SW 1271 (cell line): ENCODE results near the gene SMIM3.
A peak's percentile ranks its signal among the peaks of the same experiment; 100 is the strongest.
"Not testable (repeated sequence)": the region's sequence is repeated elsewhere in the genome, so short reads cannot be mapped to it uniquely, and the experiment has no call there.

Source experiments
- DNase-seq, 2 experiments: peaks; one replicate each; lab custom pipeline; 2025; lab: John Stamatoyannopoulos, UW

Gene SMIM3, protein sequence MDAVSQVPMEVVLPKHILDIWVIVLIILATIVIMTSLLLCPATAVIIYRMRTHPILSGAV

DNA sequence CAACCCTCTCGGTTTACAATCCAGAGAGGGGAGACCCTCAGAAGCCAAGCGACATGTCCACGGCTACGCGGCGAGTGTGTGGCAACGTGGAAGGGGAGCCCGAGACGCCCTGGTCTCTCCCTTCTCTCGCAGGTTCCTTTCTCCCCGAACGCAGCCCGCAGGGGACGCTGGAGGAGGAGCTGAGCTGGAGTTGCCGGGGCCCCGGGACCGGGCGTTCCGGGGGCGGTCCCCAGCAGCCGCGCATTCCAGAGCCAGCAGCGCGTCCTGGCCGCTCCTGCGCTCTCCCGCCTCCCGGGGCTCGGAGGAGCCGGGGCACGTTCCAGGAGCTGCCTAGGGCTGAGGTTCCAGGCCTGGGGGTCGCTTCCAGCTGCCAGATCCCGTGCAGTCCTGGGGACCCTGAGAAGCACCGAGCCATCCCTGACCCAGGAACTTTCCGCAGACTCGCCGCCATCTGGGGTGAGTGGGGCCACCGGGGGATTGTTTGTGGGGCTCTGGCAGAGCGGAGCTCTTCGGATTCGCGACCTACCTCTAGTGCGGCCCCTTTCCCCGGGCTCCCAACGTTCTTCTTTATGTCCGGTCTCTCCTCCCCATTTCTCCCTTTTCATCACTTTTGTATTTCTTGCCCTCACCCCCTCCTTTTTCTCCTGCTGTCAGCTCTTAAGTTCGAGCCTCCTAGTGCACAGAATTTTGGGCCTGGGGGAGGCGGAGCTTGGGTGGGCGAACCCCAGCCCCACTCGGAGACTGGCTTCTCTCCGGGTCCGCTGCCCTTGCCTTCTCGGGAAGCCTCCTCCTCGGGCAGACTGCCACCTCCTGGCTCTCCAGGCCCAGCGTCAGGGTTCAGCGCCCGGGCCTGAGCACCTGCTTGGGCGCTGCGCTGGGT is at the start of gene SMIM3:
Gene SMIM3 (plus strand): TSS at position 241 of the 880 bp plus-strand sequence. CDS start 16,684 bp downstream, outside the sequence.
- peak; percentile 65 to 80 for DNase-seq

DNA sequence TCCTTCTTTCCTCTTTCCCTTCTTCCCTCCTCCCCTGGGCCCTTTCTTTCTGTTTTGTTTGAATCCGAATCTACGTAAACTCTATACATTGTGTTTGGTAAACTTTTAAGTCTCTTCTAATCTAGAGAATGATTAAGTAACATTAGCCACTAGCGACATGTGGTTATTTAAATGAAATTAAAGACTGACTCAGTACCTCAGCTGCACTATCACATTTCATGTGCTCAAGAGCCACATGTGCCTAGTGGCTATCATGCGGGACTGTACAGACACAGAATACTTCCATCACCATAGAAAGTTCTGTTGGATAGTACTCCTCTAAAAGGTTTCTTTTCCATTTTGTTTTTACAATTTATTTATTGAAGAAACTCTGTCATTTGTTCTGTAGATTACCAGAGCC is 48.7 kb upstream of the SMIM3 start:
- DNase-seq = no peak

DNA sequence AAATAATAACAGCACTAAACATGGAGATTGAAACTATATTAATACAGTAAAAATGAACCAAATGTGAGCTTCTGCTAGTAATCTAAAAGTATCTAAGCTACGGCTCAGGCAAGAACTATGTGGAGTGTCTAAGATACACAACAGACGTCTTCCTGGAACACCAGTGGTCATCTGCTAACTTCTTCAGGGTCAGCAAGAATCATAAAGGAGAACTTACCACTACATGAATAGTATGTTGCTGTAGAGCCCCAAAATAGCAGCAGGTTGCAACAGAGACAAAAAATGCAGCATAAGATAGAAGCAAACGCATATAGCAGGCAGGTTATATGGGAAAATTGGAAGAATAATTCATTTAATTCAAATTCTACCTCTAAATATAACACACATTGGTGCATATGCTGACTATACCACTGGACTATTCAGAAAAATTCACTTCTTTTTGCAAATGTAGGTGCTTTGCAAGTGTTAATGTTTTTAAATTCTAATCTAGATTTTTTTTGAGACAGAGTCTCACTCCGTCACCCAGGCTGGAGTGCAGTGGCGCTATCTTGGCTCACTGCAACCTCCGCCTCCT is 46.8 kb upstream of the SMIM3 start:
- no peak for DNase-seq

DNA sequence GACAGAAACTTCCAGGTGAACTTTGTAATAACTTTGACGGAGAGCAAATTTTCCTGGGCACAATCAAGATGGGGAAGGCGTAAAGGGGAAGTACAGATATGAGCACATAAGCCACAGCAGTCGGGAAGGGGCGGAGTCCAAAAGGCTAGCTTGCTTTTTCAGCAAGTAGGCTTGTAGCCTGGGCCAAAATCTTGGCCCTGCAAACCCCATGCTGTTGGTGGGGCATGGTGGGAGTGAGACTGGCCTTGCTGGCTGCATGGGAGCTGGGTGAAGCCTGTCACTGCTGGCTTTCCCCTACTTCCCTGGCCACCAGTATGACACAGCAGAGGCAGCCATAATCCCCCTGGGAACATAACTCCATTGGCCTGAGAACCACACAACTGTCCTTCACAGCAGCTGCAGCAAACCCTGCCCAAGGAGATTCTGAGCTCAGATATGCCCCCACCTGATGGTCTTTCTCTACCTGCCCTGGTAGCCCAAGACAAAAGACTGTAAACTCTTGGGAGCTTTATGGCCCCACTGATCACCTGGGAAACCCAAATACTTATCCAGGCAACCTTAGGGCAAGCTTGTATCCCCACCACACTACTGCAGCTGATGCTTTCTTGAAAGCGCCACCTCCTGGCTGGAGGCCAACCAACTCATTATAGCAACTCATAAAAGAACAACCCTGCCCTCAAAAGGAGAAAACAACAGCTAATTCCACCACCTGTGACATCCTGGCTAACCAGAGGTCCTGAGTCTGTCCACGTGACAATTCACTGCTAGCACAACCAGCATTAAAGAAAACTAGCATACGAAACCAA is 43.8 kb upstream of the SMIM3 start:
- no peak for DNase-seq

DNA sequence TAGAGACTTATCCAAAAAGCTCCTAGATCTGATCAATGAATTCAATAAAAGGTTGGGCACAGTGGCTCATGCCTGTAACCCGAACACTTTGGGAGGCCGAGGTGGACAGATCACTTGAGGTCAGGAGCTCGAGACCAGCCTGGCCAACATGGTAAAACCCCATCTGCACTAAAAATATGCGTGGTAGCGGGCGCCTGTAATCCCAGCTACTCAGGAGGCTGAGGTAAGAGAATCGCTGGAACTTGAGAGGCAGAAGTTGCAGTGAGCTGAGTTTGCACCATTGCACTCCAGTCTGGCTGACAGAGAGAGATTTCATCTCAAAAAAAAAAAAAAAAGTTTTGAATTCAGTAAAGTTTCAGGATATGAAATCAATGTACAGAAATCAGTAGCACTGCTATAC is 39.7 kb upstream of the SMIM3 start:
- DNase-seq = no peak

DNA sequence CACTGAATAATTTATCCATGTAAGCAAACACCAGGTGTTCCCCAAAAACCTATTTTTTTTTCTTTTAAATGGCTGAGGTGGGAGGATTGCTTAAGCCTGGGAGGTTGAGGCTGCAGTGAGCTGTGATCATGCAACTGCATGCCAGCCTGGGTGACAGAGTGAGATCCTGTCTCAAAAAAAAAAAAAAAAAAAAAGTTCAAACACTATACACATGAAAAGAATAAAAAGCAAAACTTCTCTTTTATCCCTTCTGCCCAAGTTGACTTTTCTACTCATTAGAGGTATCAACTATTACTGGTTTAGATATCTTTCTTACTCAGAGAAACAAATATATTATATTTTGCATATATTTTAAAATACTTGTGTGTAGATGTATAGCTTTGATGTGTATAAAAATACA is 37.6 kb upstream of the SMIM3 start:
- DNase-seq = no peak

DNA sequence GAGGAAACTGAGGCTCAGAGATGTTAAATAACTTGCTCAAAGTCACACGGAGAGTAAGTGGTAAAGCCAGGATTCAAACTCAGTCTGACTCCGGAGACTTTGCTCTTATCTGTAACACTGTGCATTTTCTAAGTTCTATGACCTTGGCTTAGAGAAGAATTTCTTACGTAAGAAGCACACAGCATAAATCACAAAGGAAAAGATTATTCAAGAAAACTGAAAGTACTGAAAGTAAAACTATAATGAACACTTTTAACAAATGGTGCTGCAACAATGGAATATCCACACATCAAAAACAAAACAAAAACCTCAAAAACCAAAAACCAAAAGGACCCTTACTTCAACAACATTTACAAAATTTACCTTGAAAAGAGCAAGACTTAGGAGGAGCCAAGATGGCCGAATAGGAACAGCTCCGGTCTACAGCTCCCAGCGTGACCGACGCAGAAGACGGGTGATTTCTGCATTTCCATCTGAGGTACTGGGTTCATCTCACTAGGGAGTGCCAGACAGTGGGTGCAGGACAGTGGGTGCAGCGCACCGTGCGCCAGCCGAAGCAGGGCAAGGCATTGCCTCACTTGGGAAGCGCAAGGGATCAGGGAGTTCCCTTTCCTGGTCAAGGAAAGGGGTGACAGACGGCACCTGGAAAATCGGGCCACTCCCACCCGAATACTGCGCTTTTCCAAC is 36.0 kb upstream of the SMIM3 start:
- not testable (repeated sequence) for DNase-seq

DNA sequence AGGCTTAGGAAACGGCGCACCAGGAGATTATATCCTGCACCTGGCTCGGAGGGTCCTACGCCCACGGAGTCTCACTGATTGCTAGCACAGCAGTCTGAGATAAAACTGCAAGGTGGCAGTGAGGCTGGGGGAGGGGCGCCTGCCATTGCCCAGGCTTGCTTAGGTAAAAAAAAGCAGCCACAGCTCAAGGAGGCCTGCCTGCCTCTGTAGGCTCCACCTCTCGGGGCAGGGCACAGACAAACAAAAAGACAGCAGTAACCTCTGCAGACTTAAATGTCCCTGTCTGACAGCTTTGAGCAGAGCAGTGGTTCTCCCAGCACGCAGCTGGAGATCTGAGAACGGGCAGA is 35.4 kb upstream of the SMIM3 start:
- DNase-seq = not testable (repeated sequence)

DNA sequence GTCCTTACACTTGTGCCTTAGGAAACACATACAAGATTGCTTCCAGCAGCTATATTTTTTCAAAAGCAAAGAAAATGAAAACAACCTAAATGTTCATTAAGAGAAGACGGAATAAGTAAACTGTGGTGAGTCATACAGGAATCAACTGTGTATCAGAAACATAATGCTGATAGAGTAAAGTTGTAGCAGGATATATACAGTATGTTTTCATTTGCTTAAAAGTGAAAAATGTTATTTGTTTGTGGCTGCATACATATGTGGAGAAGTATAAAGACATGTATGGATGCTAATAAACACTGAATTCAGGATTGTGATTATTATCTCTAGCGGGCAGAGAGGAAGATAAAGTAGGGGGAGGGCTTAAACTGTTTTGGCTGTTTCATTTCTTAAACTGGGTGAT is 28.1 kb upstream of the SMIM3 start:
- DNase-seq = no peak

DNA sequence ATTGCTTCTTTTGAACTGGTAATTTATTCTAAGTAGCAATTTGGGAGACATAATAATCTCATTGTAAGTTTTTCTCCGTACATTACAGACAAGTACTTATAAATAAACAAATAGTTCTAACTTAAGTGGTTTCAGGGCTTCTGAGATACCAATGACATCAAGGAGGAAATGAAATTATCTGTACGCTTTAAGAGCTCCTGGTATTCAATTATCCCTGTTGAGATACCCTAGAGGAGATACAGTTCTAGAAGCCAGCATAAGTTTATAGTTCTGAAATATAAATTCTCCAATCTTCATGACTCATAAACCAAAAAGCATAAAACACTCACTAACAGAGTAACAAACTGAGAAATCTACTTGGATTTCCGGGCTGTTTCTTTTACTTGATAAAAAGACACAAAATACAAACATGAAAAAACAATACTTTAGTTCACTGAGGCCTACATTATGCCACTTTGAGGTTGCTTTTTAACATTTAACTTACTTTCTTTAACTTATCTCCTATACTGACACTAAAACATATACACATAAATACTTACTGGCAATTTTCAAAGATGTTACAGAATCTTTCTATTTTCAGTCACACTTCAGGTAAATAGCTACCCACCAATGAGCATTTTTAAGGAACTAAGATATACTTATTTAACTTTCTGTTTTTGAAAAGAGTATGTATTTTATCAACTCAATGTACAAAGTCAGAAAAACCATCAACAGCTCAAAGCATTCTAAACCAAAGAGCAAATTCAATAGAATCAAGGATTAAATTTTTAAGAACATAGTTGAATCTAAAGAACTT is 27.3 kb upstream of the SMIM3 start:
- no peak for DNase-seq

DNA sequence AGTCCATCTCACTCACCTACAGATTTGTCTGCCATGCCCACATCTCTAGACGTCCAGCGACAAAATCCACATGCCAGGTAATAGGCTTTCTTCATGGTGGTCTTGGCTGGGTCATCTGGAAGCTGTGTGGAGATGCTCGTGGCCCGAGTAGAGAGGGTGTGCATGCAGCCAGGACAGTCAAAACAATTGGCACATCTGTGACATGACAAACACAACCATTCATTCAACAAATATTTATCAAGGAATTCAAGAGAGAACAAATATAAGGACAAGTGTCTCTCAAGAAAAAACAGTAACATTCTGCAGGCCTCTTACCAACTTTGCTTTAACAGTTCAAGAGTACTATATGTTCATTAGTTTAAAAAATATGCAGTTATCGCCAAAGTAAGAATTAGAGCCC is 25.1 kb upstream of the SMIM3 start:
- no peak for DNase-seq

DNA sequence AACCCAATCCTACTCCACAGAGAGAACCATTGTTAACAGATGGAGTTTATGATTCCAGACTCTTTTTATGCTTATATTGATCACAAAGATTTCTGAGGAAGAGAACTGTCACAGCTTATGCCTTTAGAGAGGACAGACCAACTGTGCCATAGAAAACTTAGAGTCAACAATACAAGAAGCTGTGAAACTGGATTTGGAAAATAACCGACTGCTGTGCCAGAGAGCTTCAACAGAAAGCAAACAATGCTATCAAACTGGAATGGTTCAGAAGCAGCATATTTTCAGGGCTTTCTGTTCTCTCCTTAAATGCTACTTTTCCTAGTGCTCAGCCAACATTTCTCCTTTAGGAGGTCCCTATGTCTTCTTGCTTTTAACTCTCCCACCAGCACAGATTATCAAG is 24.7 kb upstream of the SMIM3 start:
- DNase-seq = no peak

DNA sequence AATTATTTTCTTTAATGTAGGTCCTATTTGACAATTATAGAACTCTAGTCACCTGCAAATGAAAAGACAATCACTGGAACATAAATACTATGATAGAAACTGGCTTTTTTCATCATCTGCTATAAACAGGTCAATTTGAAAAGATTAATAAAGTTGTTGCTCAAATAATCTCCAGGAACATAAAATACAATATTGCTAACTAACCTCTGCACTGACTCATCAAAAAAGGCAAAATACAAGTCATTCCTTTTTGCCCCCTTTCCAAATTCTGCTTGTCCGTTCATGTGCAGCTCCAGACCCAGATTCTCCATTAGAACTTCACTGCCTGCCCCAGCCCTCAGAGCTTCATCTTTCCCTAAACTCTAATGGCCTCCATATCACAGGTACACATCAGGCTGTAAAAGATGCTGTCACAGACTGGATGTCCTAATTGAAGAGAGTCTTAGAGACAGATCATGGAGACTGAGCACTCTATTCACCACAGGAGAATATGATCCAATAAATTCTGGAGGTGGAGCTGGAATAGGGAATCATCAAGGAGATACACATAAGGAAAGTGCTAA is 21.4 kb upstream of the SMIM3 start:
- DNase-seq = no peak

DNA sequence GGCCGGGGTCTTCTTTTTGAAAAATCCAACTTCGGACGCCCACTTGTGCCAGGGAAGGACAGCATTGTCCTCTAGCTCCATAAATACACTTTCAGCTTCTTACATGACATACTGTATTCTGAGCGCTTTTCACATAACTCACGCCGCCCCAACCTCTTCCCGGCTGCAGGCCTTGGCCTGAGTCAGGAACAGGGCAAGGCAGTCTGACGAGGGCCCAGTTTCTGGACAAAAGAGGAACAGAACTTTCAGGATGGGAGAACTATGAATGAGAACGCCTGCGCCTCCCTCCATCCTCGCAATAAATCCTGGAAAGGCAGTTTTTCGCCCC is 20.4 kb upstream of the SMIM3 start:
- DNase-seq = no peak

DNA sequence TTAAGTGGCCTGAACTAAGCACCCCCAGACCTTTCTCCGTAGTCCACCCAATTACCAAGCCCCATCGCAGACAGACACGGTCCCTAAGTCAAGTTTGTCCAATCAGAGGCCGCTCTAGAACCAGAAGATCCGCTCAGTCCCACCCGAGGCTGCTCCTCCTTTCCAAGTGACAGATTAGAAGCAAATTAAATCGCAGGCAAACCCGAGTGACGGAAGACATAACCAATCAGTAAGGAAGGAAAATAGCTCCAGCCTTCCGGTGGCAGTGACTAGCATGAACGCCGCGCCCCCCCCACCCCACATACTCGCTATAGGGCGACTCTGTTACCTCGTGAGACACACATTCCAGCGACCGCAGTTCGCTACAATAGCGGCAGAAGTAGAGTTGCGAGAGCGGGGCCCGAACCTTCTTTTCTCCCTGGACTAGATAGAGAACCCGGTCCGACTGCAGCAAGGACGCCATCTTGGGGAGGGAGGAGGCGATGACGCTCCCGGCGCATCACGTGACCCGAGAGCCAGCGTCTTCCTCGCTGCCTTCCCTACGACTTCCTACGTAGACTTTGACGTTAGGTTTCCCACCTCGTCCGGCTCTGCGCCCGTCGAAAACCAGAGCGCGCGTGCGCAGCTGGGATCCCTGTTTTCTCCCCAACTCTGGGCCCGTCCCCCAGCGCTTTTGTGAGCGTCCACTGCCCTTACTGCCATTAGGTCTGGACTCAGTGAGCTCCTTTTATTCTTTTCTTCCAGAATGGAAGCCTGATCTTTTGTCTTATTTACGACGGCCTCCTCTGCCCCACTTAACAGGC is 19.8 kb upstream of the SMIM3 start, which contains the start of gene DCTN4:
Gene DCTN4 (minus strand): TSS at position 487 of the 803 bp plus-strand sequence. CDS start 24 bp downstream, at position 463.
- peak; percentile 99 to 100 for DNase-seq

DNA sequence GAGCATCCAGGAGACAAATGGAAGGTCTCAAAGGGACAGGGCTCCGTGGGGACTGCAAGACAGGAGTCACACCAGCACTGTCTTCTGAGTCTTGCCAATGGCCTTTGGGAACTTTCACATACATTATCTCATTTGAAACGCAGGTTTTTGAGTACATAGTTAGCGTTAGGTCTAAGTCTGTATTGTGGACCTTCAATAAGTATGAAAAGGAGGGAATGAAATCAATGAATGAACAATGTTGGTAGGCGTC is 19.3 kb upstream of the SMIM3 start:
- no peak for DNase-seq

DNA sequence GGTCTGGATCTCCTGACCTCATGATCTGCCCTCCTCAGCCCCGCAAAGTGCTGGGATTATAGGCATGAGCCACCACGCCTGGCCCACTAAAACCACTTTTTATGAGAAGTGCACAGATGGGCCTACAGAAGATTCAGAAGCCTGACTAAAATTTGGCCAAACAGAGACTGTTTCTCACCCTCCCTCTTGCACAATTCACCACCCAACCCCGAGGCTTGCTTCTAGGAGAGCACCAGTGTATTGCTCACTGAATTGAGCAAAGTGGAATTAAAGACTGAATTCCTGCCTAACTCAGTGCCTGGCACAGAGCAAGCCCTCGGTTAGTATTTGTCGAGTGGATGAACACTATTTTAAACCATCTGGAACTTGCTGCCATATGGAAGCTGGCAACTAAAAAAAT is 16.3 kb upstream of the SMIM3 start:
- no peak for DNase-seq

DNA sequence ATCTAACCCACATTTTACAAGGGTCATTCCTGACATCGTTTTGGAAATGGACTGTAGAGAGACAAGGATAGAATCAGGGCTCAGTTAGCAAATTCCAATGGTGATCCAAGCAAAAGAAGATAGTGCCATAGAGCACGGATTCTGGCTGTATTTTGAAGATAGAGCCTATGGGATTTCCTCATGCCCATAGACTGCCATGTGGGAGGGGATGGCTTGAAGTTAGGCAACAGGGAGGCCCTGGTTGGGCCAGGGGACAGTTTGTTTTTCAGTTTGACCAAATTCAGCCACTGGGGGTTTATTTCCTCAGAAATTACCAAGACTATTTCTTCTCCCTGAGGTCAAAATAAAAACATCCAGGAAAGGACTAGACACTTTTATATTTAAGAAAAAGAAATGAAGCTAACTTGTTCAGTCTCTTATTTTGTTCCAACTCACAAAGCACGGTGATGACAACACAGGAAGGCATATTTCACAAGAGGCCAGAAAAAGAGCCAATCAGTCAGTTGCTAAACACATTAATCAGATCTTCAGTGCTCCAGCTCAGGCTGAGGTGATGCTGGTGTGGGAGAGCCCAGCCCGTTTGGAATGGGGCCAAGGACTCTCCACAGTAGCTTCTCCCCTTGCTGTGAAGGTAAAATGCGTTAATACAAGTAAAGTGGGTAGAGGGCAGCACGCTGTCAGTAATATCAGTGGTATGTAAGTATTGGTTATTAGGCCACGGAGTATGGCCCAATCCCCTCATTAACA is 15.4 kb upstream of the SMIM3 start:
- no peak for DNase-seq

DNA sequence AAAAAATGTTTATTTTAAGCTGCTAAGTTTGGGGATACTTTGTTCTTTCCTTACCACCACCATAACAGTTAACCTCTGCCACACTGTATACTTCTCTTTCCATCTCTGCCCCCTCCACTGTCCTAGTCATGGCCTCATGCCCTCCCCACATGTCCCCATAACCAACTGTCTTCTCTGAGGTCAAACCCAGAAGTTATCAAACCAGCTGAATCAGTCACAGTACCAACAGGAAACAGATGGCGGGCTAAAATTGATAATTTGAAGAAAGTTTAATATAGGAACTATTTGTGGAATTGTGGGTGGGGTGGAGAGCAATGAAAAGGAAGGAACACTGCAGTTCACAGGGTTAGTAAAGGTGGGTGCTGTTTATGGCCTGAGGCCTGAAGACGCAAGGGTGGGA is 14.0 kb upstream of the SMIM3 start:
- DNase-seq = no peak
